Activated T-cell treated with anti-CD3 and anti-CD28 coated beads, Interleukin-2, amount 50 U/mL, for 48 hours (primary cell): ENCODE results near the gene MRPL10.

ENCODE experiments used
- DNase-seq, 2 experiments: peaks; one replicate each; pipeline ENCODE4 v3.0.0-alpha.2; 2020

The MRPL10 gene

DNA sequence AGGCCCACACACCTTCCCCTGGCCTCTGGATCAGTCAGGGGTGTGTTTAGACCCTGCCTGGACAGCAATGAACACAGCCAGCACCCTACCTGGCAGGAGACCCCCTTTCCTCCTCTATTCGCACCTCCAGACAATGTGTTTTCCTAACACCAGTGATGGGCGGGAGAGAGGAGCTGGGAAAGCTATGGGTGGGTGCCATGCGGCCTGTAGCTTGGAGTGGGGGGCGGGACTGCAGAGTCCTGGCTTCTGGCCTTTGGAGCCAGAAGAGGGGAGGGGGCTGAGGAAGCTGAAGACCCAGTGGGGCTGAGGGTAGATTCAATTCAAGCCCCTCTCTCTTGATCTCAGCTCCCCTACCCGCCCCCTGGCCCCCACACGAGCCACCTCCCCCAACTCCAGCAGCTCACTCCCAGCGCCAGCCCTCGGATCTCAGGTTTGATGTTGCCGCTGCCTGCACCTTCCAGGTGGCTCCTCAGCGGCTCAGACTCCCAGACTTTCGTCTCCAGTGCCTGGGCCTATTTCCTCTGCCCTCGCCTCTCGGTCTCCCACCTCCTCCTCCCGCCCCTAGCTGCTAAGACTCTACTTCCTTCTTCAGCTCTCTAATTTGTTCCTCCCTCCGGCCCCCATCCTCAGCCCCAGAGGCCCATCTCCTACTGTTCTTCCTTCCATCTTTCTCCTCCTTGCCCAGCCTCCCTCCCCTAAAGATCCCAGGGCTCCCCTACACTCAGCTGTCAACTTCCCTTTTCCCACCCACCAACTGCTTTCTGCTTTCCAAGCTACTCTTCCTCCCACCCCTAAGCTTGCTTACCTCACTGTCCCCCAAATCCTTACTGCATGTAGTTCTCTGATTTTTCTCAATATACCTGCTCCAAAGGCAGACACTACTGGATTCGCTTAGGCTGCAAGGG is 26.5 kb upstream of the MRPL10 start:
- no peak for DNase-seq

DNA sequence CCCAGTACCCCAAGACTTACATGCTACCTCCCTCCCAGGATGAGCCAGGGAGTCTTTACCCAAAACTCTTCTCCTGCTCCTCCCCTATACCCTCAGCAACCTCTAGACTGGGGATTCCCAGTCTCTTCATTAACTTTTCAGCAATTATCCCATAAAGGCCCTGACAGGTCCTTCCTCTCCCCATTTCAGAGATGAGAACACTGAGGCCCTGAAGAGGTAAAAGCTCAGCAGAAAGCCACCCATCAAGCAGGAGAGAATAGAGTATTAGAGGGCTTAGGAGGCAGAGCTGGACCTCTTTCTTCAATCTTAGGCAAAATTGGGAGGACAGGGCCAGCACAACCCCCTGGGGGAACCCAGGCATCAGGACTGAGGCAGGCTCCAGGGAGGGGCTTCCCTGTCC is 25.5 kb upstream of the MRPL10 start:
- DNase-seq, result no peak

DNA sequence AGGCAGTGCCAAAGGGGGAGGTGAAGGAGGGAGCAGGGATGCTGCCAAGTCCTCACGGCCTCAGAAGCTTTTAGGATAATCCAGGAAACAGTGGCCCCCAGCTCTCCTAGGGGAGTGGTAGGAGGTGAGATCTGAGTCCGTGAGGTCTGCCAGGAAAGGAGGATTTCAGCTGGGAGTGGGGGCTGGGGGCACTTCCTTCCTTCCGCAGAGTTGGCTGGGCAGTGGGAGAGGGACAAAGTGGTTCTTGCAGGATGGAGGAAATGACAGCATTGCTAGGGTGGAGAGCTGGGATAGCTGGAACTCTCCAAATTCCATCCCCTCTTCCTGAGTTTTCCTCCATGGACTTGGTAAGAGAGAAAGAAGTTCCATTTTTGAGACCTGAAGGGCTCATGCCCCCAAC is 24.4 kb upstream of the MRPL10 start:
- DNase-seq, result no peak

DNA sequence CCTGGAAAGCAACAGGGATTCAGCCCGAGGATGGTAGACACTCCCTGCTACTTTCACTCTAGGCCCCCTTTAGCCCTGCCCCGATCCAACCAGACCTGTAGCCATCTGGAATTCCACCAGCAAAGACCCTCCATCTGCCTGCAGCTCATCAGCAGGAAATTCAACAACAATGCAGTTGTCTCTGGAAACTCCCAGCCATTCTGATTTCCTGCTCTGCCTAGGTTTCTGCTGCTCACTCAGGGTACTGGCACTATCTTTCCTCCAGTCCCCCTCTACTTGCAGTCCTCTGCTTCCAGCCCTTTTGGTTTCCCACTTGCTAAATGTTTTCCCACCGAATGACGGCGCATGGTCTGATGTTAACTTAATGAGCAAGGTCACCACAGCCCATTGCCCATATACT is 22.3 kb upstream of the MRPL10 start:
- DNase-seq, result no peak

DNA sequence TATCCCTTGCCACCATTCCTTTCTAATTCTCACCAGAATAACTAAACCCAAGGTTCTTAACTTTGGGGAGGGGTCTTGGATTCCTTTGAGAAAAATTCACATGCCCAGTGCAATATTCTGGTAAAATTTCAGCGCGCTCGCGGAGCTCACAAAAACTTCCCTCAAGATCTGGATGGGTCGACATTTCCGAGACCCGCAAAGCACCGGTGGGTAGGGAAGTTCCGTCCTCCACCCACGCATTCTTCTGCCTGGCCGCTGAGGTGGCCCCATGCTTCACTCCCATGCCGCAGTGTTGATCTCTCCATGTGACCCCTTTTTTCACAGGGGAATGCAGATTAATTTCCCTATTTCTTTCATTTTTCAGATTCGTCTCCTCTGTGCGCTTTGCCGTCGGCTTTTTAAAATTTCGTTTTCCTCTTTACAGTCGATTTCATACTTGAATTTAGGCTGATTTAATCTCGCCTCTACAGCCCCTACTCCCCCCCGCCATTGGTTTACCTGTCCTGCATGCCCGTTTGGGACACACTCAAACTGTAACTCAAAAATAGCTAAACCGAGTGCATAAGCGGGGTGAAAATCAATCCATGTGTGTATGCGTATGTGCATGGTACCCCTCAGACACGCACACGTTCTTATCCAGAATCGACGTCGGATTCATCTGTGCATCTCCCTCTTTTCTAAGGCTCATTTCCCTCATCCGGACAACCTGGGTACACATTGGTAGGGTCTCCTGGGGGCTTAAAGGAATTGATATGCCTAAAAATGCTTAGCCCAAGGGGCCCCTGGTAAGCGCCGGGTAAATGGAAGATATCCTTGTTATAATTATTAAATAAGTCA is 21.0 kb upstream of the MRPL10 start:
- DNase-seq, result no peak

DNA sequence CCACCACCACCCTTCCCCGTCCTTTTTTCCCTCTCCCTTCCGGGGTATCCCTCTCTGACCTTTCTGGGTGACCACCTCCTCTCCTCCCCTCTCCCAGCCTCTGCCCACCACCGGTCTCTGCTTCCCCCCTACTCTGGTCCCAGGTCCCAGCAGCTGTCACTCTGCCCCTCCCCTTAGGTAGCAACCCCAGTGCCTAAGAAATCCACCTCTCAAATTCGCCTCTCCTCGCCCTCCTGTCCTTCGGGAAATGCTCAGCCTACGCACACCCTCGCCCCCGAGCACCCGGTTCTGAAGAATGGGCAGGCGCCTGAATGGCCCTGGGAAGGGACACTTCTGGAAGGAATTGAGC is 20.4 kb upstream of the MRPL10 start:
- no peak for DNase-seq

DNA sequence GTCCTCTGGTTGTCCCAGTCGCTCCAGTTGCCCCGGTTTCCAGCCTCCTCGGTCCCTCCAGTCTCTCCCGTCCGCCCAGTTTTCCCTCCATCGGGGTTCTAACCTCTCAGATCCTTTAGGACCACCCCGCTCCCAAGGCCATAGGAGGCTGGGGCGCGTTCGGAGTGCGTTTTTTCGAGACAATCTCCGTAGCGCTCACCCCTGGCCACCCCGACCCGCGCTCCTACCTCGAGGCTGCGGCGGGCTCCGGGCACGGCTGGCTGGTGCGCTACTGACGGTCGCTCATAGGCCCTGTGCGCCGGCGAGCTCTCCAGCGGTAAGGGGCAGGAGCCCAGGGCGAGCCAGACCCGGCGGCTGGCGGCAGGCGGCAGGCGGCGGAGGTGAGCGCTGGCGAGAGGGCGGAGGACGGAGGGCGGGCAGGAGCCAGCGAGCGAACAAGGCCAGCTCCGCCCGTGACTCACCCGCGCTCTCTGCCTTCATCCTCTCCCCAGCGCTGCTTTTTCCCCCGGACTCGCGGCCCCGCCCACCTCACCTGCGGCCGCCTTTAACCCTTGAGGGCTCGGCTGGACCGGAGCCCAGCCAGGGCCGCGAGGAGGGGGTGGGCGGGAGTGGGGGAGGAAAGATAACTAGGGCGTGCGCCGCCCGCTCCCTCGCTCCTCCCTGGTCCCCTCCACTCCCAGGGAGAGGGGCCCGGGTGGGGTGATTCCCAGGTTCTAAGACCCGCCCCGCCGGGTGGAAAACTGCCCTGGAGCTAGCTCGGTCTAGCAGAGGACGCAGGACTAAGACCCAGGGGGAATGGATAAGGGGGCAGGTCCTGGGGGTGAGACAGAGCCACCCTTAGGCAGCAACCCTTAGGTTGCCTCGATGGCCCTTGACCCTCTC is 19.6 kb upstream of the MRPL10 start, which contains the start of gene SP6:
Gene SP6 (minus strand): TSS at position 472 of the 882 bp plus-strand sequence. CDS start 2,734 bp downstream, outside the sequence.
- DNase-seq, result peak; percentile 73 to 81

DNA sequence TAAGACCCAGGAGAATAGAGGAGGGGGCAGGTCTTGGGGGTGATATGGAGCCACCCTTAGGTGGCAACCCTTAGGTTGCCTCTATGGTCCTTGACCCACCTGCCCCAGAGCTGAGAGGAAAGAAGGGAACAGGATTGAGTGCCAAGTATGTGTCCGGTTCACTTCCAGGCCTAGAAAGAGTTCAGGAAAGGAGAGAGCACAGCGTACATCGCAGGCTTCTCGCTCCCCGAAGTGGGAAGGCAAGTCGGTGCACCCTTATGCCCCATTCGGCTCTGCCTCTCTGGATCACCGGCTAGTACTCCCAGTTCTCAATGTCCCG is 19.0 kb upstream of the MRPL10 start:
- no peak for DNase-seq

DNA sequence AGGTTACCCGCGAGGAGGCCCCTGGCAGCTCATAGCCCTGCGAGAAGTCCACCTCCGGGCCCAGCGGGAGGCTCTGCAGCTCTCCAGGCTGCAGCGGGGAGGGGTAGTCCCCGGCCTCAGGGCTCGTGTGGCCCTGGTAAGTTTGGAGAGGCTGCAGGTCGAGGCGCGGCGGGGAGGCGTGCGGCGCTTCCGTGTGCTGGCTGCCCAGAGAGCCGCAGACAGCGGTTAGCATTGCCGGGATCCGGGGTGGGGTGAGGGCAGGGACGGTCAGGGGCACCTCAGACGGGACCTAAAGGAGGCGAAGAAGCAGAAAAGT is 16.8 kb upstream of the MRPL10 start:
- no peak for DNase-seq

DNA sequence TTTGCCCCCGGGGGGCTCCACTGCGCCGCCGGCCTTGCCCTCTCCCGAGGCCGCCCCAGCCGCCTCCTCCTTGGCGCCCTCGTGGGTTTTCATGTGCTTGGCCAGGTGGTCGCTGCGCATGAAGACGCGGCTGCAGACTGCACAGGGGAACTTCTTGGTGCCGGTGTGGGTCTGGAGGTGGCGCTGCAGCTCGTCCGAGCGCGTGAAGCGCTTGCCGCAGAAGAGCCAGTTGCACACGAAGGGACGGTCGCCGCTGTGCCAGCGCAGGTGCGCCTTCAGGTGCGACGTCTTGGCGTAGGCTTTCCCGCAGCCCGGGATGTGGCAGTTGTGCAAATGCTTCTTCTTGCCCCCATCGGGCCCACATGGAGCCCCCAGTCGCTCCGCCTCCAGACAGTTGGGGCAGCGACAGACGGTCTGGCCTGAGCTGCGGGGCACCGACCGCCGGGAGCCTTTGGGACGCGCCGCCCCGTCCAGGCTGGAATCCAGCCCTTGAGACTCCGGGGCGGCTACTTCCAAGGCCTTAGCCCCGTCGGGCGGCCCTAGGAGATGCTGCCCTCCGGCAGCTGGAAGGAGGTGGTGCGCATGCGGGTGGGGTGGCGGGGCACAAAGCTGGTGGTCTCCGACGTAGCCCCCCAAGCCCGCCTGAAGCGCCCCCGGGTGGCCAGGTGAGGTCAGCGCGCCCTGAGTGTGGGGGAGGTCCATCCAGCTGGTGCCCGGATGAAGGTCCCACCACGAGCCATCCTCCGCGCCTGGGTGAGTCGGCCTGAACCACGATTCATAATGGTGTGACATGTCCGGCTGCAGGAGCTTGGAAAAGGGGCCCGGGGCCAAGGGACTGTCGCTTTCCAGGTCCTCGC is 16.2 kb upstream of the MRPL10 start:
- peak; percentile 36 to 54 for DNase-seq

DNA sequence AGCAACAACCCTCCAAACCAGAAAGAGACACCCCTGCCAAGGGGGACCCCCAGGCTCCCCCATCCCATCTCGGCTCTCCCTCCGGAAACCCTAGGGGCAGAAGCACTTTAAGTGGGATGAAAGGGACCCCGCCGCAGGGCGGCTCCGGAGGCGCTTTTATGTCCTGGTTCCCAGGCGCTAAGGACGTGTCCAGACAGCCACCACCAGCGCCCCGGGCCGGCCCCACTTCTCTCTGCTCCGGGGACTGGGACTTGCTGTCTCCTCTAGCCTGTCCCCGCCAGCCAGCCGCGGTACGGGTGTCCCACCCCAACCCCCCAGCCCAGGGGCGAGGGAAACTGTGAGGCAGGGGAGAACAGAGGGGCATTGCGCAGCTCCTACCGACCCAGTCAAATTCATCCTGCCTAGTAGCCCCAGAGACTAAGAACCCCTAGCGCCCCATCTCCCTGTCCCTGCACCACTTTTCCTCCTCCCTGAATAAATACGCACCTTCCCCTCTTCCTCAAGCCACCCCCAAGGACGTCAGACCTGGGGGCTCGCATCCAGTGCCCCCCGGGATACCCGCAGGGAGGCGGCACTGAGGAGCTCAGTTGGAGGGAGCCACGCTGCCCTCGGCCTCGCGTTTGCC is 15.5 kb upstream of the MRPL10 start:
- no peak for DNase-seq

DNA sequence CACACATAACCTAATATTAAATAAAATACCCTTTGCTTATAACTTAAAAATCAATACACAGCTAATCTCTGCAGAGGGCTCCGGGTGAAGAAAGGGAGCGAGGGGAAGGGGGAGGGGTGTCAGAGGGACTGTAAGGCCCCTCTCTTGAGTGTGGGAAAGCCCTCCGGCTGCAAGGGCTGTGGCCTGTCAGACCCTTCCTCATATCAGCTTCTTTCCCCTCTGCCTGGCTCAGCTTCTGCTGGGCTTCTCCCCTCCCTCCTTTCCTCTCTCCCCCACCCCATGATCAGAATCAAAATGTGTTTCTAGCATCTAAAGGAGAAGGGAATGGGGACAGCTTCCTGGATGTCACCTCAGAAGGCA is 14.4 kb upstream of the MRPL10 start:
- no peak for DNase-seq

DNA sequence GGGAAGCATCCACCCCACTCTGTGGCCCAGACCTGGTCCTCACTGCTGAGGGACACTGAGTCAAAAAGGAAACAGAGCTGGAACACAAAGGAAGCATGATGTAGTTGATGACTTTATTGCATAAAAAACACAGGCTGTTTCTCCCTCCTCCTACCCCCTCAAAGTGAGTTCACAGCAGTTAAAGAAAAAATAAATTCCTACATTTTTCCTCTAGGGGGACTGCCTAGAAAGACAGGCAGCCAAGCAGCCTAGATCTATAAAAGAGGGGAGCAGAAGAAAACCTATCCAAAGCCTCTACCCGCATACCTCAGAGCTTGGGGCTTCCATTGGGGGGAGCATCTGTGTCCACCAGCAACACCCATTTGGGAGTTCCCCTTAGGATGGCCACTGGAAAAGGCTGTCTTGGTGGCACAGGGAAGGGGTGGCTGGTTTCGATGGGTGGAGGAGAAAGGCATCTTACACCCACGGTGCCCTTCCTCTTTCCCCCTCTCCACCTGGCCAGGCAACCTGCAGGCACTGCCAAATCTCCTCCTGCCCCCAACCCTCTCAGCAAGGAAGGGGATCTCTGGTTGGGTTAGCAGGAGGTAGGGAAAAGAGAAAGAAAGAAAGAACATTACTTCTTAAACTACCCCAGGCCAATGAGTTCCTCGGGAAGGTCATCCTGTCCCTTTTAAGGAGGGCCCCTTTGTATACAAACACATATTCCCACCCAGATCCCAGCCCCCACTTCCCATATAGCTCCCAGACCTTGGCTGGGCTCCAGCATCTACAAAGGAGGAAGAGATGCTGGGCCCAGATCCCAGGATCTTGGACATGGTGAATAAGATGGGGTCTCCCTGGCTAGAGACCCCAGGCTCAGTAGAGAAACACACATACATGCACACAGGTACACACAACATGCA is 13.7 kb upstream of the MRPL10 start:
- no peak for DNase-seq

DNA sequence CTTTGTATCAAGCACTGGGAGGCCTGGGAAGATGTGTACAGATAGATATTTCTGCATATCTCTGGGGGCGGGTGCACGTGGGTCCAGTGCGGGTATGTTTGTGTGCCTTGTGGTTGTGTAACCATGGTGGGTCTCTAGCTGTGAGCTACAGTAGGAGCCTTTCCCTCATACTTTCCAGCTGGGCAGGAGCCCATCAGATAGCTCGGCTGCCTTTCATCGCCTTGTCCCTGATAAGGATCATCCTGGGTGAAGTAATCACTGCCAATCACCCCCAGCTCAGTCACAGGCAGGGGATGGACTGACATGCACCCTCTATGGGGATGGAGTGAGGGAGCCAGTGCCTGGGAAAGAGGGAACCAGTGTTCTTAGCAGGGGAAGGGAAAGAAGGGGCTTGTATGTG is 12.9 kb upstream of the MRPL10 start:
- DNase-seq, result no peak

DNA sequence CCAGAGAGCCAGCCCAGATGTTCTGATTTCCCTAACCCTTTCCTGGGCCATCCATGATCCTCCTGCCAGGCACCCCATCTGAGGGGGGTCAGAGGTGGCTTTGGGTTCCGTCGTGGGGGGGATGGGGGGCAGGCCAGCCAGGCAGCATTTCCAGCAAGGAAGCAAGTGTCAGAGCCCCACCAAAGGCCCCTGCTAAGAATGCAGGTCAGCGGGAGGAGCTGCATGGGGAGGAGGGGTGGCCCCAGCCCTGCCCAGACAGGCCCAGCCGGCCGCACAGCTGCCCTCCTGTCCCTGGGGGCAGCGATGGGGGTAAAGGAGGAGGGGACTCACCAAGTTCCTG is 12.0 kb upstream of the MRPL10 start:
- no peak for DNase-seq

DNA sequence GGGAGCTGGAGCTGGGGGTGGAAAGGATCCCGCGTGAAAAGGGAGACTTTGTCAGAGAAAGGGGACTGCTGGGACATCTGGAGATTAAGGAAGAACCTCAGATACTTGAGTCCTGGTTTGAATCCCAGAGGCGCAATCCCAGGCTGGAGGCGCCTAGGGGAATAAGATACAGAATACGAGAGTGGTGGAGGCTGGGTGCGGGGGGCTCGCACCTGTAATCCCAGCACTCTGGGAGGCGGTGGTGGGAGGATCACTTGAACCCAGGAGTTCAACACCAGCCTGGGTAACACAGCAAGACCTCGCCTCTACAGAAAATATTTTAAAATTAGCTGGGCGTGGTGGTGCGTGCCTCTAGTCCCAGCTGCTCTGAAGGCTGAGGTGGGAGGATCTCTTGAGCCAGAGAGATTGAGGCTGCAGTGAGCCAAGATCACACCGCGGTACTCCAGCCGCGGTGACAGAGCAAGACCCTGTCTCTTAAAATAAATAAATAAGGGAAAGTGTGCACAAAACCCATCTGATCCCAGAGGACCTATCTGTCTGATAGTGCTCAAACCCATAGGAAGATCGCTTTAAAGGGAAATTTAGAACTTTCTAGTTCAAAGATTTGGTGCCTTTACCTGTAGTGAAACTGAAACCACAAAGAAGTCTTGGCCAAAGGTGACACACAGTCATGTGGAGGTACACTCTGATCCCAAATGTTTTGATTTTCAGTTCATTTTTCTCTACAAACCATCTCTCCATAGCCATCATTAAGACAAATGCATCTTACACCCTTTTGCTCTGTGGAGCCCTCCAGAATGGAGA is 10.3 kb upstream of the MRPL10 start:
- DNase-seq, result no peak

DNA sequence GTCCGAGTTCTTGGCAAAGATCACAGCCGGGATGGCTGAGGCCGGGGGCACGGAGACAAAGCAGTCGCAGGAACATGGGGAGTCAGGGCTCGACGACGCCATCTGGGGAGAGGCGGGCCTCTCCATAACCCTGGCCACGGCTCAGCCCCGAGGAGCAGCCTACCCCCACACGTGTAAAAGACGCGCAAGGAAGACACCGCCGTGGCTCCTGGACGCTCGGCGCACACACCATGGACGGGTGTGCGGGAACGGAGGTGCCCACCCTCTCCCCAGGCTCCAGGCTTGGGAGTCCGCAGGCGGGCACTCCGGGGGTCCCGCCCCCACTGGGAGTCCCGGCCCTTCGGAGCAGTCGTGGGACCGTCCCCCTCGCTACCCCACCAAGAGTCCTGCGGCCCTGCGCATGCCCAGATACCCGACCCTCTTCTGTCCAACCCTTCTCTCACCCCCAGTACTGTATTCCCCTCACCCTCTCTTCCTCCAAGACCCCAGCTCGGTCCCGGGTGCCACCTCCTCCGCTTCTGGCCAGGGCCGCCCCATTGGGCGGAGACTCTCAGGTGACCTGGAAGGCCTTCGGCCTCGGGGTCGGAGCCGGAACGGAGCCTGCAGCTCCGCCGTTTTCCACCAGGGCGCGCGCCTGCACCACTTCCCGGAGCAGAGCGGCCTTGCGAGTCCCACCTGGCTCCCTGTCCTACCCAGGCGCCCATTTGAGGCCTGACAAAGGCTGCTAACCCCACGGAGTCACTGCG is 9.6 kb upstream of the MRPL10 start, which contains the start of gene SCRN2:
Gene SCRN2 (minus strand): TSS at position 532 of the 746 bp plus-strand sequence. CDS start 430 bp downstream, at position 102.
- peak; percentile 98 for DNase-seq

DNA sequence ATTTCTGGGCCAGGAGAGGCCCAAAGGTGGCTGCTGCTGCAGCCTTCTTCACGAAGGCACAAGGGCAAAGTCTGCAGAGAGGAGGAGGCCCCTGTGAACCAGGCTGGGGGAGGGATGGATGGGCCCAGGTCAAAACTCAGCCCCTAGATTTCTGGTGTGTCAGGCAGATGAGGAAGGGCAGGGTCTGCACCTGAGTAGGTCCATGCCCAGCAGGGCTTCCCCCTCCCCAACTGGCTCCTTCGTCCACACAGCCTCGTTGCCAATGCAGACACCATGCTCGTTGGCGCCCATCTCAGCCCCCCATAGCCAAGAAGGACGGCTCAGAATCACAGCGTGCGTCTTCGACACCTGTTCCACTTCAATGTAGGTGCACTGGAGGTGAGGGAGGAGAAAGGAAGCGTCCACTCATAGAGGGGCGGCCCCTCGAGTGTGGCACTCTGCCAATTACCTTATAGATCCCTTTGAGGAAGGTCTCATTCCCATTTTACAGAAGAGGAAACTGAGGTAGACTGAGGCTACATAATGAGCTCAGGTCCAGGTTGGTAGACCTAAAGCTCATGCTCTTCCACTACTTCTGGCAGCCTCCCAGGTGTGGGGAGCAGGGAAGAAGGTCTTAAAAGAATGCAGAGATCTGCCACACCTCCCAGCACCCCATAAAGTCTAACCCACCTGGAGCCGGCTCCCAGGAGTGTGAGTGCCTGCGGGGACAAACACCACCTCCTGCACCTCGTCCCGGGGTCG is 8.8 kb upstream of the MRPL10 start:
- DNase-seq, result no peak
